Gastrocnemius medialis (tissue), 4 donors: ENCODE measurements around the gene LEKR1. TPM values are rescaled to one million over a fixed set of nuclear protein-coding genes. Genes with fewer than 3 reads are reported as not detected.

Source experiments
- ATAC-seq, 2 donors: fragments of 150-250 bp; one replicate each; pipeline ENCODE4 v1.9.1; 2016
- DNase-seq, 2 donors: peaks; one replicate each; pipeline ENCODE4 v3.0.0-alpha.2; 2019
- H3K27ac ChIP-seq, 4 donors: fragments of 200-600 bp; sonication (generic); 1 replicate in 1 of 4; 2 replicates in 3 of 4; pipeline ENCODE4 v1.5.1; 2016 to 2018; ENCODE audit warnings: mild to moderate bottlenecking in 2 of 4, moderate library complexity in 1 of 4
- H3K27me3 ChIP-seq, 3 donors: fragments of 200-600 bp; sonication (generic) in 2 of 3; 1 replicate in 1 of 3; 2 replicates in 2 of 3; pipeline versions ENCODE4 v1.5.1 to v1.6.0; 2016 to 2019; ENCODE audit warnings: mild to moderate bottlenecking in 1 of 3, moderate library complexity in 1 of 3
- H3K36me3 ChIP-seq, 2 donors: fragments of 200-600 bp; sonication (generic) in 1 of 2; one replicate each; pipeline ENCODE4 v1.5.1; 2017 to 2018
- H3K4me1 ChIP-seq, 2 donors: fragments of 200-600 bp; sonication (generic) in 1 of 2; one replicate each; pipeline ENCODE4 v1.5.1; 2016 to 2017; ENCODE audit warnings: mild to moderate bottlenecking in 2 of 2
- H3K4me3 ChIP-seq, 4 donors: fragments of 200-600 bp; sonication (generic) in 3 of 4; 1 replicate in 1 of 4; 2 replicates in 3 of 4; pipeline ENCODE4 v1.5.1; 2016 to 2019; ENCODE audit warnings: mild to moderate bottlenecking in 2 of 4
- H3K9me3 ChIP-seq, 3 donors: fragments of 200-600 bp; sonication (generic) in 2 of 3; 1 replicate in 1 of 3; 2 replicates in 2 of 3; pipeline ENCODE4 v1.5.1; 2016 to 2019
- CTCF ChIP-seq, 5 experiments: fragments of 450-650 bp in 3 of 5; fragments of 200-600 bp in 2 of 5; sonication (generic) in 2 of 5; IDR thresholded peaks in 4 of 5; conservative IDR thresholded peaks in 1 of 5; 1 replicate in 4 of 5; 2 replicates in 1 of 5; pipeline ENCODE4 v1.5.1; 2016 to 2019; ENCODE audit warnings: antibody characterized with exemption in 5 of 5, mild to moderate bottlenecking in 3 of 5, moderate library complexity in 3 of 5
- POLR2A ChIP-seq, 2 donors: fragments of 450-650 bp; IDR thresholded peaks; one replicate each; pipeline ENCODE4 v1.6.1; 2017; ENCODE audit warnings: antibody characterized with exemption in 2 of 2, mild to moderate bottlenecking in 2 of 2, moderate library complexity in 2 of 2
- in situ Hi-C, 4 donors: fragments of 200-750 bp; cut with MboI; loops; one replicate each; pipeline versions ENCODE4 v1.15.0 to v1.8.0; 2017; ENCODE audit warnings: low sequenced_read_pairs in 4 of 4
- intact Hi-C: fragments of 100-400 bp; cut with DNase I; formaldehyde crosslinking; loops from one replicate; pipeline ENCODE4 v1.15.1; 2023; ENCODE audit warnings: low total_unique reads
- total RNA-seq, 4 donors: library from RNA; depleted of rRNA; stranded (reverse); fragments of >200 nt; gene quantifications; one replicate each; pipeline versions ENCODE4 v1.1.0 to v1.2.3, GENCODE V29; 2016

The LEKR1 gene
- total RNA-seq, 4 donors from 2014 or later, result 0.20 to 0.56 TPM; not detected in 2

- intact Hi-C loops, result no loop called here
- no peaks in the 10 kb centered on the region for H3K27me3 ChIP-seq
- no peaks in the 10 kb centered on the region for H3K9me3 ChIP-seq
- H3K27ac ChIP-seq, result no peak overlapping the region
- H3K36me3 ChIP-seq, result no peaks in the 10 kb centered on the region
- DNase-seq (no peak), ATAC-seq (no peak)
- H3K4me3 ChIP-seq, result no peak overlapping the region
- TF ChIP-seq CTCF (IDR thresholded peaks at IDR 0.05 in 4 of 5, conservative IDR thresholded peaks at IDR 0.05 in 1 of 5) (no peak), POLR2A (IDR thresholded peaks at IDR 0.05) (no peak)
- H3K4me1 ChIP-seq, result peaks cover 5 to 23% of the 10 kb centered on the region in 2 donors
- in situ Hi-C loops, result loop anchor here in 2 of 4 donors (25.0 kb wide), 2 partner anchors 408 to 933 kb away; no protein-coding TSS in a partner anchor
These were observed 268.8 kb downstream of the LEKR1 start for GRCh38 chr3:157094751-157095480.

Other genes with a start within 250 kb of the LEKR1 start
- gene TIPARP, start 151.8 kb upstream of the LEKR1 start, total RNA-seq, result 10 to 100 TPM; 16.0 to 50.2 (median 31.7) TPM